ENCODE results near the gene JAGN1. TPM values are rescaled to one million over a fixed set of nuclear protein-coding genes. Genes with fewer than 3 reads are reported as not detected.
"Not testable (repeated sequence)": the region's sequence is repeated elsewhere in the genome, so short reads cannot be mapped to it uniquely, and the experiment has no call there.

JAGN1 gene
- polyA plus RNA-seq, 5 donors: 36.0 to 39.0 (median 38.7) TPM

DNA sequence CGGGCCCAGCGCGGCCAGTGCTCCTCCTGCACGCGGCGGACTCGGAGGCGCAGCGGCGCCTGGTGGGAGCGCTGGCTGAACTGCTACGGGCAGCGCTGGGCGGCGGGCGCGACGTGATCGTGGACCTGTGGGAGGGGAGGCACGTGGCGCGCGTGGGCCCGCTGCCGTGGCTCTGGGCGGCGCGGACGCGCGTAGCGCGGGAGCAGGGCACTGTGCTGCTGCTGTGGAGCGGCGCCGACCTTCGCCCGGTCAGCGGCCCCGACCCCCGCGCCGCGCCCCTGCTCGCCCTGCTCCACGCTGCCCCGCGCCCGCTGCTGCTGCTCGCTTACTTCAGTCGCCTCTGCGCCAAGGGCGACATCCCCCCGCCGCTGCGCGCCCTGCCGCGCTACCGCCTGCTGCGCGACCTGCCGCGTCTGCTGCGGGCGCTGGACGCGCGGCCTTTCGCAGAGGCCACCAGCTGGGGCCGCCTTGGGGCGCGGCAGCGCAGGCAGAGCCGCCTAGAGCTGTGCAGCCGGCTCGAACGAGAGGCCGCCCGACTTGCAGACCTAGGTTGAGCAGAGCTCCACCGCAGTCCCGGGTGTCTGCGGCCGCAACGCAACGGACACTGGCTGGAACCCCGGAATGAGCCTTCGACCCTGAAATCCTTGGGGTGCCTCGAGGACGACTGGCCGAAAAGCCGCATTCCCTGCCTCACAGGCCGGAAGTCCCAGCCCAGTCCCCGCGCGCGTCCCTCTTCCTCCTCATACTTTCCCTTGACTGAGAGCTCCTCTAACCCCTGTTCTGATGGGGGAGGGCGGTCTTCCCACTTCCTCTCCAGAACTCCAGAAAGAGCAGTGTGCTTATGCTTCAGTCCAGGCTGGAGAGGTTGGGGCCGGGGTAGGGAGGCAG is 25.1 kb downstream of the JAGN1 start:
- peak in 1 of 2 donors; percentile 66 for DNase-seq

DNA sequence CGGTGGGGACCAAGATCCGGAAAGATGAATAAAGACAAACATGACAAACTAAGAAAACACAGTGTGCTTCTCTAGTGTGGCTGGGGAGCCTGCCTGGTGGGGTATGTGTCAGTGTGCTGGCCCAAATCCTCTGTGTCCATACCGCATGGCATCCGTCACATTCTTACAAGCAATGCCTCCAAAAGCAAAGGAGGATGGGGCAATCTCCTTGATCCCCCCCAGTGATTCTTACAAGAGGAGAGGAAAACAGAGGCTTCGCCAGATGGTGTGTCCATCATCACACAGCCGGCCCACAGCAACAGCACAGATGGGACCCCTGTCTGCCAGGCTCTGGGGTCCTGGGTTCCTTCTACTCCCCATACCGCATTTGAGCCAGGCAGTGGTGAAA is 25.9 kb downstream of the JAGN1 start:
- no peak for DNase-seq

DNA sequence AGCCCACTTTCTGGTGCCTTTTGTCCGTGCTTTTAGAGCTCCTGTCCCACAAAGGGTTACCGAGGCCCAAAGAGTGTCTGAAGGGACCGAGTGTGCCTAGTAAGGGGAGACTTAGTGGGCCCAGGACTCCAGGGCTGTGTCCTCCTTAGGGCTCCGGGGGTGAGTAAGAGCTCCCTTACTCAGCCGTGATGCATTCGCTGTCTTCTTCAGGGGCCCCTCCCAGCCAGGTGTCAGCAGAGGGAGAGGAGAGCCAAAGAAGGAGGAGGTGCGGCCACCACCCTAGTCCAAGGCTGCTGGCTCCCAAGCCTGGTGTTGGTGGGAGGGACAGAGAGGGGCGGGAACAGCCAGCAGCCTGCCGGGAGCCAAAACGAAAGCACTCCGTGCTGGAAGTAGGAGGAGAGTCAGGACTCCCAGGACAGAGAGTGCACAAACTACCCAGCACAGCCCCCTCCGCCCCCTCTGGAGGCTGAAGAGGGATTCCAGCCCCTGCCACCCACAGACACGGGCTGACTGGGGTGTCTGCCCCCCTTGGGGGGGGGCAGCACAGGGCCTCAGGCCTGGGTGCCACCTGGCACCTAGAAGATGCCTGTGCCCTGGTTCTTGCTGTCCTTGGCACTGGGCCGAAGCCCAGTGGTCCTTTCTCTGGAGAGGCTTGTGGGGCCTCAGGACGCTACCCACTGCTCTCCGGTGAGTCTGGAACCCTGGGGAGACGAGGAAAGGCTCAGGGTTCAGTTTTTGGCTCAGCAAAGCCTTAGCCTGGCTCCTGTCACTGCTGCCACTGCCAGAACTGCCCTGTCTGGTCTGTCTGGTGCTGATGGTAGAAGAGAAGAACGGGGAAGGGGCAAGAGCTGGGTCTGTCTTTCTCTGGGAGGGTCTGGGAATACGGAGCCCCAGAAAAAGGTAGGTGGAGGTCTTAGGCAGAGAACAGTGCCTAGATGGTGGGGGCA is 26.6 kb downstream of the JAGN1 start, which contains the start of gene IL17RC:
Gene IL17RC (plus strand): TSS at position 365 of the 947 bp plus-strand sequence. CDS start 218 bp downstream, at position 583.
- DNase-seq: peak; percentile 81 to 83

DNA sequence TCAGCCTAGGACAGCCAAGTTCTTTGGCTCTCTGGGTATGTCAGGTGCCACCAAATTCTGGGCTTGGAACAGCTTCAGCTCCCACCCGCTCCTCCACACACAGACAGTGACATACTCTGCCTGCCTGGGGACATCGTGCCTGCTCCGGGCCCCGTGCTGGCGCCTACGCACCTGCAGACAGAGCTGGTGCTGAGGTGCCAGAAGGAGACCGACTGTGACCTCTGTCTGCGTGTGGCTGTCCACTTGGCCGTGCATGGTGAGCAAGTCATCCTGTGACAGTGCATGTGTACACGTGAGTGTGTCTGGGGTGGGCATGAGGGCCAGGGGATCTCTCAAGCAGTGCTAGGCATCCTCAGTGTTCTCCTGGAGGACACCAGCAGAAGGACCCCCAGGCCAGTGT is 27.4 kb downstream of the JAGN1 start:
- DNase-seq: no peak

DNA sequence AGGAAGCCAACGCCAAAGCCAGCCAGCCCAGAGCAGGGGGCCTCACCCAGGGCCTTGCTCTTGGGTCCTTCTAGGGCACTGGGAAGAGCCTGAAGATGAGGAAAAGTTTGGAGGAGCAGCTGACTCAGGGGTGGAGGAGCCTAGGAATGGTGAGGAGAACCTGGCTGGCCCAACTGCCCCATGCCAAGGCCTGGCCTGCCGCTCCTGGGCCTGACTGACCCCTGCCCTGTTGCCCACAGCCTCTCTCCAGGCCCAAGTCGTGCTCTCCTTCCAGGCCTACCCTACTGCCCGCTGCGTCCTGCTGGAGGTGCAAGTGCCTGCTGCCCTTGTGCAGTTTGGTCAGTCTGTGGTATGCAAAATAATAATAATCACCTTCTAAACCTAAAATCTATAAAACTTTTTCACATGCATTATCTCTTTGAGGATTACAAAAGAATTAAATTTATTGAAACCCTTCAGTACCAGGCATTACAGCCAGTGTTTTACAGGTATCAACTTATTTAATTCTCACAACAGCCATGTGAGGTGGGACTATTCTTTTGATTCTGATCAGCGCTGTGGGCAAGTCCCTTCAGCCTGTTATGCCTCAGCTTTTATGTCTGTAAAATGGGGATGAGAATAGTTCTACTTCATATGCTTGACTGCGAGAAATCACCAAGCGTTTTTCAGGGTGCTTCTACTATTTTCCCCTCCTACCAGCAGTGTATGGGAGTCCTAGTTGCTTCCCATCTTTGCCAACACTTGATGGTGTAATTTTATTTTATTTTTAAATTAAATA is 28.0 kb downstream of the JAGN1 start:
- DNase-seq: no peak

DNA sequence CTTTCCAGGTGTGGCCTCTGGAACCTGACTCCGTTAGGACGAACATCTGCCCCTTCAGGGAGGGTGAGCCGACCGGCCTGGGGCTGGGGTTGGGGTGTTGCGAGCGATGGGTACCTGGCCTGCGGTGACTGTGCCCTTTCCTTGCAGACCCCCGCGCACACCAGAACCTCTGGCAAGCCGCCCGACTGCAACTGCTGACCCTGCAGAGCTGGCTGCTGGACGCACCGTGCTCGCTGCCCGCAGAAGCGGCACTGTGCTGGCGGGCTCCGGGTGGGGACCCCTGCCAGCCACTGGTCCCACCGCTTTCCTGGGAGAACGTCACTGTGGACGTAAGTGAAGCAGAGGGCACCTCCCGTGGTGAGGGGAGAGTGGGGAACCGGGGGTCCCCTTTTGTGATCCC is 37.7 kb downstream of the JAGN1 start:
- DNase-seq: no peak

DNA sequence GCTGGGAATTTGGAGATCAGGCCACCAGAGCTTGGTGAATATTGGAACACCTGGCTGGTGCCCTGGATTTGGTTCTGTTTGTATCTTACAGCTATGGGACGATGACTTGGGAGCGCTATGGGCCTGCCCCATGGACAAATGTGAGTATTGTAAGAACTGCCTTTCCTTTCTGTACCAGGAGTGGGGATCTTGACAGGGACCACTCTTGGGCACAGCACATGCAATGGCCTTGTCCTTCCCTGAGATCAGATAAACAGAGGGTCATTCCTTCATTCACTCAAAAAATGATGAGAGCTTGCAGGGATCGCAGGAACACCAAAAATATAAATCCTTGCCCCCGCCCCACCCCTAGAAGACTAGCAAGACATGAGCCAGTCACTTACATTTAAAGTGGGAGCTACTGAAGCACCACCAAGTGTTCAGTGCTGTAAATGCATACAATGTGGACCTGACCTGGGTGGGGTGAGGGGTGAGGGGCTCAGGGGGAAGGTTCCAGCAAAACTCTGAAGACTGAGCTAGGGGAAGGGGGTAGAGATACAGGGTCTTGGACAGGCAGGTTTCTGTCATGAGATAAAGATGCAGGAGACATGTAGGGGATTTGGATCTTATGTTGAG is 40.5 kb downstream of the JAGN1 start:
- no peak for DNase-seq

DNA sequence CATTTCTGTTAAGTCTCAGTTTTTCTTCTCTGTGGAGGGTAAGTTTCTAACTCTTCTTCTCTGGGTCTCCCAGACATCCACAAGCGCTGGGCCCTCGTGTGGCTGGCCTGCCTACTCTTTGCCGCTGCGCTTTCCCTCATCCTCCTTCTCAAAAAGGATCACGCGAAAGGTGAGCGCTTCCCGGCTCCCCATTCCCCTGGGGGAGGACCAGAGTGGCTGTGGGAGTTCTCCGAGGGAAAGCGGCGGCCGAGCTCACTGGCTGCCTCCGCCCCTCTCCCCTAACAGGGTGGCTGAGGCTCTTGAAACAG is 42.1 kb downstream of the JAGN1 start:
- no peak for DNase-seq

DNA sequence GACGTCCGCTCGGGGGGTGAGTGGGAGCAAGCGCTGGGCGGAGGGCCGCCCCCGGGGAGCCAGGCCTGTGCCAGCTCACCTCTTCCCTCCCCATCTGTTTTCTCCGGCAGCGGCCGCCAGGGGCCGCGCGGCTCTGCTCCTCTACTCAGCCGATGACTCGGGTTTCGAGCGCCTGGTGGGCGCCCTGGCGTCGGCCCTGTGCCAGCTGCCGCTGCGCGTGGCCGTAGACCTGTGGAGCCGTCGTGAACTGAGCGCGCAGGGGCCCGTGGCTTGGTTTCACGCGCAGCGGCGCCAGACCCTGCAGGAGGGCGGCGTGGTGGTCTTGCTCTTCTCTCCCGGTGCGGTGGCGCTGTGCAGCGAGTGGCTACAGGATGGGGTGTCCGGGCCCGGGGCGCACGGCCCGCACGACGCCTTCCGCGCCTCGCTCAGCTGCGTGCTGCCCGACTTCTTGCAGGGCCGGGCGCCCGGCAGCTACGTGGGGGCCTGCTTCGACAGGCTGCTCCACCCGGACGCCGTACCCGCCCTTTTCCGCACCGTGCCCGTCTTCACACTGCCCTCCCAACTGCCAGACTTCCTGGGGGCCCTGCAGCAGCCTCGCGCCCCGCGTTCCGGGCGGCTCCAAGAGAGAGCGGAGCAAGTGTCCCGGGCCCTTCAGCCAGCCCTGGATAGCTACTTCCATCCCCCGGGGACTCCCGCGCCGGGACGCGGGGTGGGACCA is 42.6 kb downstream of the JAGN1 start:
- peak; percentile 75 to 77 for DNase-seq

DNA sequence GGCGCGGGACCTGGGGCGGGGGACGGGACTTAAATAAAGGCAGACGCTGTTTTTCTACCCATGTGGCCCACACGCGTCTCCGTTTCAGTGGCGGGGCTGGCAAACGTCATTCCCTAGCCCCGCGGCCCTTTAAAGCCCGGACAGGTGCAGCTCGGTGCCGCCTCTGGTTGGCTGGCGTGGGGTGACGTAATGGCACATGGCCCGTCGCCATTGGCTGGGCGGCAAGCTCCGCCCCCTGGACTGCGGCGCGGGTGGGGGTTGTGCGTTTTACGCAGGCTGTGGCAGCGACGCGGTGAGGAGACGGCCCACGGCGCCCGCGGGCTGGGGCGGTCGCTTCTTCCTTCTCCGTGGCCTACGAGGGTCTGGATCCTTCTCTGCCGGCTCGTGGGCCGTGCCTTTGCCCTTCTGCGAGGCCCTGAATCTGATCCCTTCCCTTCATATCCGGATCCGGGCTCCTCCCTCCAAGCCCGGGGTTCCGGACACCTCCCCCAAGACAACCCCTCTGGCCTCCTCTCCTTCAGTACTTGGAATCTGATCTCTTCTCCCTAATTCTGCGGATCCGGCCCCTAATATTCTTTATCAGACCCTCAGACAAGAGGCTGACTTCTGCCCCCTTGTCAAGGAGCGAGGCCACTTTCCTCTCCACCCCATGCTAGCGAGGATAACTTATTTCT is 43.3 kb downstream of the JAGN1 start, which contains the start of gene CRELD1:
Gene CRELD1 (plus strand): TSS at position 274 of the 674 bp plus-strand sequence. CDS start 605 bp downstream, outside the sequence.
- DNase-seq: peak; percentile 91 to 95

DNA sequence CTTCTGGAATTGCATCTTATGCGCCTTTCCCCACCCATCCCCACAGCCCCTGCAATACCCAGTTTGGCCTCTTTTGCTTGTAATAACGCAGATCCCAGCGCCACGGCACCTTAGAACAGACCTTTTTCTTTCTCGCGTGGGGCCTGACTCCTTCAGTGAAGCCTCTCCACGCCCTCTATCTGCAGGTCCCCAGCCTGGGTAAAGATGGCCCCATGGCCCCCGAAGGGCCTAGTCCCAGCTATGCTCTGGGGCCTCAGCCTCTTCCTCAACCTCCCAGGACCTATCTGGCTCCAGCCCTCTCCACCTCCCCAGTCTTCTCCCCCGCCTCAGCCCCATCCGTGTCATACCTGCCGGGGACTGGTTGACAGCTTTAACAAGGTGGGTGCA is 43.8 kb downstream of the JAGN1 start:
- DNase-seq: no peak

DNA sequence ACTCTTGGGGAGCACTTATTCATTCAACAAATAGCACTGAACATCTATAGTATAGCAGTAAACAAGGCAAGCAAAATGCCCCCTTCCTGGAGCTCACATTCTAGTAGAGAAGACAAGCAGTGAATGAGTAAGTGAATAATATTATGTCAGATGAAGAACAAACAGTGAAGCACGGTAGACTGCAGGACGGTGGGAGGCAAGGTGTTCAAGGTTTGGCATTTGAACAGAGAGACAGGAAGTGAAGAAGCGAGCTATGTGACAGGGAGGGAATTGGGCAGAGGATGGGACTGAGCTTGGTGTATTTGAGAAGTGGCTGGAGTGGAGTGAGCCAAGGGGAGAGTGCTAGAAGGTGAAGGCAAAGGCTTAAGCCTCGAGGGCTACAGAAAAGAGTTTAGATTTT is 44.6 kb downstream of the JAGN1 start:
- DNase-seq: no peak

DNA sequence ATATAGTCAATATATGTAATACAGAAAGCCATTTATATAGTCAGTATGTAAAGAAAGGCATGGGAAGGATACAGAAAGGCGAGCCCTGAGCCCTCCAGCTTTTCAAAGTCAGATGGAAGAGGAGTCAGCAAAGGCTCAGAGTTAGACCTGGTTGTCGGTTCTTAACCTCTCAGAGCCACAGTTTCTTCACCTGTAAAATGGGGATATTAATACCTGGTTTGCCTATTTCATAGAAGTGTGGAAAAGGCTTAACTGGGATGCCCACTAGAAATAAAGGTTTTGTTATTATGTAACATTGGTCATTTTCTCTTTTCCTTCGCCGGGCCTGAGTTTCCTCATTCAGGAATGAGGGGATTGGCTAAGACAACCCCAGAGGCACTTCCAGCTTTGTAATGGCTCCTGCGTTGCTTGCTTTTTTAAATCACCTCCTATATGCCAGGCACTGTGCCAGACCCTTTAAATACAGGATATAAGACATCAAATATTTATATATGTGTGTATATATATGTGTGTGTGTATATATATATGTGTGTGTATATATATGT is 45.6 kb downstream of the JAGN1 start:
- no peak for DNase-seq

DNA sequence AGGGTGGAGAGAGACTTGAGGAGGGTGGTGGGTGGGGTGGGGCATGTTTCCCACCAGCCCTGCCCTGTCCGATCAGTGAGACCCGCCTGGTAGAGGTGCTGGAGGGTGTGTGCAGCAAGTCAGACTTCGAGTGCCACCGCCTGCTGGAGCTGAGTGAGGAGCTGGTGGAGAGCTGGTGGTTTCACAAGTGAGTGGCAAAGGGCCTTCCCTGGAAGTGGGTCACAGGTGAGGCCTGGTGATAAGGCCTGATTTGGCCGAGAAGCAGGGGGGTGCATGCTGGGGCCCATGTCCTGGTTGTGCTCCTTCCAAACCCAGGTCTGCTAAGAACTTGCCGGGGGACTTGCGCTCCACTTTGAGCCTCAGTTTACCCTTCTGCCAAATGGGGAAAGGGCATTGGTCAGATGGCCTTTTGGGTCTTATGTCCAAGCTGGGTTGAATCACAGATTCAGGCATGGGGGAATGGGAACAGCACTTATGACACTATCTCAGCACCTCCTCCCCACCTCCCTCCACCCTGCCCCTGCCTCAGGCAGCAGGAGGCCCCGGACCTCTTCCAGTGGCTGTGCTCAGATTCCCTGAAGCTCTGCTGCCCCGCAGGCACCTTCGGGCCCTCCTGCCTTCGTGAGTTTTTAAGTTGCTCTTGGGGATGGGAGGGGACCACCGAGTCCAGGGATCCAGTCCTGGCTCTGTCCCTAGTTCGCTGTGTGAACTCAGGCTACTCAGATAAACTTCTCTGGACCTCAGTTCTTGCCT is 47.3 kb downstream of the JAGN1 start:
- DNase-seq: no peak

DNA sequence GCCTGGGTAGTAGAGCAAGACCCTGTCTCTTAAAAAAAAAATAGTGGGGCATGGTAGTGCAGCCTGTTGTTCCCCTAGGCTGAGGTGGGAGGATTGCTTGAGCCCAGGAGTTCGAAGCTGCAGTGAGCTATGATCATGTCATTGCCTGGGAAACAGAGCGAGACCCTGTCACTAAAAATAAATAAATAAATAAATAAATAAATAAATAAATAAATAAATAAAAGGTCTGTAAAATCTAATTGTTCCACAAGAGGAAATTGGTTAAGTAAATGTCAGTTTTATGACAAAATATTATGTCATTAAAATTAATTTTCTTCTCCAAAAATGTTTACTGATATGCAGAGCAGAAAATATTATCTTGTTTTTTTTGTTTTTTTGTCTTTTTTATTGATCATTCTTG is 48.6 kb downstream of the JAGN1 start:
- DNase-seq: no peak

DNA sequence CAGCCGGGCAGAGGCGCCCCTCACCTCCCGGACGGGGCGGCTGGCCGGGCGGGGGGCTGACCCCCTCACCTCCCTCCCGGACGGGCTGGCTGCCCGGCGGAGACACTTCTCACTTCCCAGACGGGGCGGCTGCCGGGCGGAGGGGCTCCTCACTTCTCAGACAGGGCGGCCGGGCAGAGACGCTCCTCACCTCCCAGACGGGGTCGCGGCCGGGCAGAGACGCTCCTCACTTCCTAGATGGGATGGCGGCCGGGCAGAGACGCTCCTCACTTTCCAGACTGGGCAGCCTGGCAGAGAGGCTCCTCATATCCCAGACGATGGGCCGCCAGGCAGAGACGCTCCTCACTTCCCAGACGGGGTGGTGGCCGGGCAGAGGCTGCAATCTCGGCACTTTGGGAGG is 49.5 kb downstream of the JAGN1 start:
- DNase-seq: not testable (repeated sequence)

DNA sequence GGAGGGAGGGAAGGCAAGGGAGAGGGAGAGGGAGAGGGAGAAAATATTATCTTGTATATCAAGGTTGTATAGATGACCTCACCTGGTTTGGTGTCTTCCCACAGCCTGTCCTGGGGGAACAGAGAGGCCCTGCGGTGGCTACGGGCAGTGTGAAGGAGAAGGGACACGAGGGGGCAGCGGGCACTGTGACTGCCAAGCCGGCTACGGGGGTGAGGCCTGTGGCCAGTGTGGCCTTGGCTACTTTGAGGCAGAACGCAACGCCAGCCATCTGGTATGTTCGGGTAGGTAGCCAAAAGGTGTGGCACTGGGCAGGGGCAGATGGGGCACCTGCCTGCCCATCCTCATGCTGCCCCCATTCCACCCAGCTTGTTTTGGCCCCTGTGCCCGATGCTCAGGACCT is 50.3 kb downstream of the JAGN1 start:
- no peak for DNase-seq

DNA sequence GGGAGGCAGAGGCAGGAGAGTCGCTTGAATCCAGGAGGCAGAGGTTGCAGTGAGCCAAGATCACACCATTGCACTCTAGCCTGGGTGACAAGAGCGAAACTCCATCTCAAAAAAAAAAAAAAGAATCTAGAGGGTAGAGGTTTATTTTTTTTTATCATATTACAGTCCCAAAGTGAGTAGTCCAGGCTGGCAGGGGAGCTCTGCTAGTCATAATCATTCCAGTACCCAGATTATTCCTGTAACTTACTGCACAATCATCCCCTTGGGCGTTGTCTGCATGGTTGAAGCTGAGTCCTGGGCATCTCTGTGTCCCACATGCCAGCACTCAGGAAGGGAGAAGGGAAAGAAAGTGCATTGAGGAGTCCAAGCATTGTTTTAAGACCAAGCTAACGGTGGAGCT is 51.8 kb downstream of the JAGN1 start:
- no peak for DNase-seq
